Trophoblast cell (in vitro differentiated cells and primary cell): Measurements from ENCODE around the gene OPCML.

Source experiments
- DNase-seq, 2 donors: peaks; one replicate each; pipeline ENCODE4 v3.0.0-alpha.2; 2016
- H2AFZ ChIP-seq: 2 replicates; pipeline ENCODE4 v1.6.1; 2013; ENCODE audit warnings: low read length, moderate library complexity, mild to moderate bottlenecking; ENCODE audit not compliant: insufficient read depth, poor library complexity
- H2AK5ac ChIP-seq: 2 replicates; pipeline ENCODE4 v1.6.1; 2013; ENCODE audit warnings: mild to moderate bottlenecking, low read length
- H2BK120ac ChIP-seq: 2 replicates; pipeline ENCODE4 v1.6.1; 2013; ENCODE audit warnings: low read length, mild to moderate bottlenecking, moderate library complexity; ENCODE audit not compliant: insufficient read depth, poor library complexity
- H2BK12ac ChIP-seq: 2 replicates; pipeline ENCODE4 v1.6.1; 2013; ENCODE audit warnings: mild to moderate bottlenecking, low read length, moderate library complexity
- H2BK5ac ChIP-seq: 2 replicates; pipeline ENCODE4 v1.6.1; 2013; ENCODE audit warnings: low read length, low read depth, moderate library complexity, mild to moderate bottlenecking; ENCODE audit not compliant: poor library complexity
- H3K14ac ChIP-seq: 2 replicates; pipeline ENCODE4 v1.6.1; 2013; ENCODE audit warnings: mild to moderate bottlenecking, low read length
- H3K18ac ChIP-seq: 2 replicates; pipeline ENCODE4 v1.6.1; 2013; ENCODE audit warnings: mild to moderate bottlenecking, low read length
- H3K23ac ChIP-seq: 2 replicates; pipeline ENCODE4 v1.6.1; 2013; ENCODE audit warnings: low read length
- H3K27ac ChIP-seq: 2 replicates; pipeline ENCODE4 v1.5.1; 2013; ENCODE audit warnings: low read depth, mild to moderate bottlenecking, inconsistent platforms, low read length, moderate library complexity
- H3K27me3 ChIP-seq: 2 replicates; pipeline ENCODE4 v1.6.1; 2013; ENCODE audit warnings: inconsistent platforms, mild to moderate bottlenecking, low read length, moderate library complexity; ENCODE audit not compliant: insufficient read depth
- H3K36me3 ChIP-seq, 2 experiments: 1 replicate in 1 of 2; 2 replicates in 1 of 2; pipeline ENCODE4 v1.6.1; 2013; ENCODE audit warnings: low read length in 2 of 2, mild to moderate bottlenecking in 2 of 2, moderate library complexity in 1 of 2; ENCODE audit not compliant: insufficient read depth in 2 of 2, control insufficient read depth in 1 of 2
- H3K4ac ChIP-seq: 2 replicates; pipeline ENCODE4 v1.6.1; 2013; ENCODE audit warnings: low read depth, mild to moderate bottlenecking, low read length, moderate library complexity
- H3K4me1 ChIP-seq, 2 experiments: 1 replicate in 1 of 2; 2 replicates in 1 of 2; pipeline ENCODE4 v1.6.1; 2013; ENCODE audit warnings: low read length in 2 of 2, mild to moderate bottlenecking in 2 of 2, moderate library complexity in 1 of 2; ENCODE audit not compliant: insufficient read depth in 2 of 2, control insufficient read depth in 1 of 2
- H3K4me2 ChIP-seq: 2 replicates; pipeline ENCODE4 v1.6.1; 2013; ENCODE audit warnings: inconsistent platforms, mild to moderate bottlenecking, low read length, moderate library complexity
- H3K4me3 ChIP-seq: 2 replicates; pipeline ENCODE4 v1.5.1; 2013; ENCODE audit warnings: mild to moderate bottlenecking, low read depth, low read length, inconsistent platforms
- H3K79me1 ChIP-seq: one replicate; pipeline ENCODE4 v1.6.1; 2013; ENCODE audit warnings: low read length
- H3K79me2 ChIP-seq: 2 replicates; pipeline ENCODE4 v1.6.1; 2013; ENCODE audit warnings: low read length, mild to moderate bottlenecking; ENCODE audit not compliant: control insufficient read depth, insufficient read depth, poor library complexity
- H3K9ac ChIP-seq: 2 replicates; pipeline ENCODE4 v1.6.1; 2013; ENCODE audit warnings: mild to moderate bottlenecking, low read length
- H3K9me3 ChIP-seq: 2 replicates; pipeline ENCODE4 v1.6.1; 2013; ENCODE audit warnings: low read depth, mild to moderate bottlenecking, control low read depth, inconsistent platforms, low read length; ENCODE audit not compliant: insufficient read depth
- H4K12ac ChIP-seq: 2 replicates; pipeline ENCODE4 v1.6.1; 2013; ENCODE audit warnings: low read depth, mild to moderate bottlenecking, low read length, moderate library complexity
- H4K8ac ChIP-seq: 2 replicates; pipeline ENCODE4 v1.6.1; 2013; ENCODE audit warnings: low read depth, mild to moderate bottlenecking, low read length, moderate library complexity
- H4K91ac ChIP-seq: one replicate; pipeline ENCODE4 v1.6.1; 2013; ENCODE audit warnings: low read depth, mild to moderate bottlenecking, low read length, moderate library complexity
- WGBS: extraction: QIAGEN DNeasy Blood & Tissue Kit; methylation state at CpG from one replicate; pipeline ENCODE4 v1.1.7; 2013; ENCODE audit warnings: missing lambda C conversion rate; ENCODE audit not compliant: insufficient read length, insufficient coverage; ENCODE audit errors: extremely low coverage; 5-methylcytosine and 5-hydroxymethylcytosine counted together

OPCML gene

DNA sequence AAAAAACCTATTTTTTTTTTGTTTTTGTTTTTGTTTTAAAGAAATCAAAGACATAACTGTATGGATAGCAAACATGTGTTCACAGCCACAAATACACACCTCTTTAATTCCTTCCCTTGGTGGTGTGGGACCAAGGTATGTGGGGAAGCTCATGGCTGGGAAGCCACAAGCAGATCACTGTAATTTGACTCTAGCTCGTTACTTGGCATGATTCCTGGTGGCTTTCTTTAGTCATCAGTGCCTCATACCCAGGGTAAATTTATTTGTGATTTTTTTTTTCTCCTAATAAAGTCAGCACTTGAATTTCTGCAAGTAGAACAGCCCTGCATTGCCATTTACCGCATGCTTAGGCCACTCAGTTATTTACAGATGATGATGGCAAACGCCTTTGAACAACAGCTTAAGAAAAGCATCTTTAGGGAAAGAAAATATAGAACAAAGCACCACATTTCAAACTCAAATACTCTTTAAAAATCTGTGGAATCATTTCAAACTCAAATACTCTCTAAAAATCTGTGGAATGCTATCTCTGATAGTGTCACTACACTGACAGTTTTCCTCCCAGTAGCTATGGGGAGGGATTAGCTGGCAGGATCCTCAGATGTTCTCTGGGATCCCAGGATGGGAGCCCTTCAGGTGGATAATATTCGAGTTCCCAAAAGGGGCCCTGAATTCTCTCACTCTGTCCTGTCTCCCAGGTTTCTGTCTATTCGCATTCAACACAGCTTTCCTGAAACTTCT, 687.2 kb downstream of the OPCML start:
- no CpG with 5 or more reads among the region's 5 CpGs for WGBS
- Histone ChIP-seq H3K4me2 (no peak overlapping the region), H3K79me2 (no peaks in the 10 kb centered on the region), H3K18ac (no peak overlapping the region), H2BK12ac (no peak overlapping the region), H3K4me3 (no peak overlapping the region), H4K8ac (no peak overlapping the region), H3K27me3 (no peaks in the 10 kb centered on the region), H3K27ac (no peak overlapping the region), H4K12ac (no peak overlapping the region), H3K23ac (no peak overlapping the region), H3K14ac (no peak overlapping the region), H3K9ac (no peak overlapping the region), H4K91ac (no peak overlapping the region), H2BK120ac (no peak overlapping the region), H3K4me1 (no peaks in the 10 kb centered on the region), H3K36me3 (no peaks in the 10 kb centered on the region), H2AK5ac (no peak overlapping the region), H3K79me1 (no peaks in the 10 kb centered on the region), H3K9me3 (no peaks in the 10 kb centered on the region), H3K4ac (no peak overlapping the region), H2BK5ac (no peak overlapping the region), H2AFZ (no peak overlapping the region)
- no peak for DNase-seq

DNA sequence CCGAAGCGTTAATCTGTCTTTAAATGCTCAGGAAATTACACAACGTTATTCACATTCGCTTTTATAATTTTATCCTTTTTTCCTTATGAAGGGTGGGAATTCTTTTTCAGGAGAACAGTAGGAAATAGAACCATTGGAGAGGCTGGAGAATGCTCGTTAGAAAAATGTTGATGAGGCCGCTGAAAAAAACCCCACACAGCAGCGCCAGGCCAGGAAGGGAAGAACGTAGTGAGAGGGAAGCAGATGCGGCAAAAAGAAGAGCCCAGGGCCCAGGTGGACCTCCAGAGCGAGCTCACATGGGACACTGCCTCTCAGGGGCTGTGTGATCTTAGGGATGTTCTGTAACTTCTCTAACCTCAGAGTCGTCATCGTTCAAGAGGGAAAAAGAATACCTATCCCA, 691.6 kb downstream of the OPCML start:
- H2BK120ac ChIP-seq = no peak overlapping the region
- no peak overlapping the region for H3K14ac ChIP-seq
- no peak overlapping the region for H2AFZ ChIP-seq
- no peak overlapping the region for H2BK12ac ChIP-seq
- H3K4ac ChIP-seq = no peak overlapping the region
- no peak overlapping the region for H3K23ac ChIP-seq
- no peaks in the 10 kb centered on the region for H3K27me3 ChIP-seq
- WGBS = 100% methylated on average over 3 of the region's 12 CpGs
- H3K4me1 ChIP-seq = no peaks in the 10 kb centered on the region
- H3K79me1 ChIP-seq = no peaks in the 10 kb centered on the region
- no peaks in the 10 kb centered on the region for H3K36me3 ChIP-seq
- no peaks in the 10 kb centered on the region for H3K9me3 ChIP-seq
- no peak overlapping the region for H3K9ac ChIP-seq
- H4K91ac ChIP-seq = no peak overlapping the region
- no peak for DNase-seq
- H2BK5ac ChIP-seq = no peak overlapping the region
- H3K79me2 ChIP-seq = no peaks in the 10 kb centered on the region
- no peak overlapping the region for H3K18ac ChIP-seq
- no peak overlapping the region for H3K4me2 ChIP-seq
- no peak overlapping the region for H2AK5ac ChIP-seq
- H3K4me3 ChIP-seq = no peak overlapping the region
- no peak overlapping the region for H3K27ac ChIP-seq
- no peak overlapping the region for H4K12ac ChIP-seq
- H4K8ac ChIP-seq = no peak overlapping the region

DNA sequence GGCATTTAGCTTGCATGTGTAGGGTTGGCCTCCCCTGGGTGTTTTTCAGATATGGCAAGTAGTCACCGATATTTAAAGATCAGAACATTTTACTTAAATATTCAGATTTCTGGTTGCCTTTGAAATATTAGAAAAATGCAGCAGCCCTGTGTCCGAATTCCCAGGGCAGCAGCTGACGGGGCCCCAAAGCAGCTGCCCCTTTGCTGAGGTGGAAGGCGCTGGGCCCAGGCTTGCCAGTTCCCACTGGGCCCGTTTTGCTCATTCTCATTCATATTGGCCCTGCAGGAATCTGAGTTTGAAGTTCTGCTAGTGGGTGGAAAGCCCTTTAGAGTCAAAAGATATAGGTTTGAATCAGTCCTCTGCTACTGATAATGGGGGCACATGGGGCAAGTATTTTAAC, 692.1 kb downstream of the OPCML start:
- Histone ChIP-seq H3K79me2 (no peaks in the 10 kb centered on the region), H3K4me2 (no peak overlapping the region), H3K9ac (no peak overlapping the region), H2BK5ac (no peak overlapping the region), H2AK5ac (no peak overlapping the region), H3K79me1 (no peaks in the 10 kb centered on the region), H4K91ac (no peak overlapping the region), H3K18ac (no peak overlapping the region), H3K4me3 (no peak overlapping the region), H3K36me3 (no peaks in the 10 kb centered on the region), H4K12ac (no peak overlapping the region), H3K27me3 (no peaks in the 10 kb centered on the region), H3K23ac (no peak overlapping the region), H3K14ac (no peak overlapping the region), H3K27ac (no peak overlapping the region), H4K8ac (no peak overlapping the region), H3K4me1 (no peaks in the 10 kb centered on the region), H3K4ac (no peak overlapping the region), H3K9me3 (no peaks in the 10 kb centered on the region), H2BK12ac (no peak overlapping the region), H2BK120ac (no peak overlapping the region), H2AFZ (no peak overlapping the region)
- WGBS = no CpG with 5 or more reads among the region's 5 CpGs
- DNase-seq = no peak

DNA sequence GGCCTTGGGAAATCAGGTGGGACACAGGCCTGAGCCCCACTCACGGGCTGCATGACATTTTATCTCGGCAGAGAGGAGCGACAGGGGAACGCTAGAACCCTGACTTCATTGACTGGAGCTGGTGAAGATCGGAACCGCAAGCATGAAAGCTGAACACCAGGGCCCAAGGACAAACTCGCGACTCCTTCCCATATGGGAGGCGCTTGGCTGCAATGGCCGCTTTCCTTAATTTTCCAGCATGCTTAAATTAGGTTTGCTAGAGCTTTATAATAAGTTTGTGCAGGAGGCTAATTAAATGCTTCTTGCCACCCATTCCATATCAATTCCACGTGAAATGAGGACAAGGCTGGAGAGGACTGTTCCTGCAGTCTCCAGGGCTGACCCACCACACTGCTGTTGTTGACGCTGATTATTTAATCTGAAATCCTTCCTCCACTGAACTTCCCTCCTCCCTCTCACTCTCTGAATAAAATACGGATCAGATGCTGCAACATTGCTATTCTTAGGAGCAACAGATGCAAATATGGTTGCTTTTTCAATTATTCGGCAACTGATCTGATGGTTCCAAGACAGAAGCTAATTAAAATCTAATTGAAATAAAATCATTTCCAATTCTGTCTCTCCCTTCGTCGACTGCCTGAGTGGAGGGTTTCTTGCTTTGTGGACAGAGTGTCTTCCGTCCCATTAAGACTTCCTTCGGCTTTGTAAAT, 692.9 kb downstream of the OPCML start:
- H4K12ac ChIP-seq = no peak overlapping the region
- no peaks in the 10 kb centered on the region for H3K9me3 ChIP-seq
- no peak overlapping the region for H2AFZ ChIP-seq
- H3K4me2 ChIP-seq = no peak overlapping the region
- no peak overlapping the region for H4K91ac ChIP-seq
- H3K79me2 ChIP-seq = no peaks in the 10 kb centered on the region
- H3K4ac ChIP-seq = no peak overlapping the region
- H3K9ac ChIP-seq = no peak overlapping the region
- no peak overlapping the region for H3K14ac ChIP-seq
- H2BK12ac ChIP-seq = no peak overlapping the region
- H2BK5ac ChIP-seq = no peak overlapping the region
- H3K27me3 ChIP-seq = no peaks in the 10 kb centered on the region
- no peak overlapping the region for H3K27ac ChIP-seq
- H3K79me1 ChIP-seq = no peaks in the 10 kb centered on the region
- H3K23ac ChIP-seq = no peak overlapping the region
- H3K4me3 ChIP-seq = no peak overlapping the region
- H2BK120ac ChIP-seq = no peak overlapping the region
- DNase-seq = no peak
- no CpG with 5 or more reads among the region's 18 CpGs for WGBS
- H2AK5ac ChIP-seq = no peak overlapping the region
- H4K8ac ChIP-seq = no peak overlapping the region
- H3K18ac ChIP-seq = no peak overlapping the region
- H3K36me3 ChIP-seq = no peaks in the 10 kb centered on the region
- H3K4me1 ChIP-seq = no peaks in the 10 kb centered on the region
